Ramos (cell line): ENCODE measurements around the gene NOS1.
"Not testable (repeated sequence)": the region's sequence is repeated elsewhere in the genome, so short reads cannot be mapped to it uniquely, and the experiment has no call there.

ENCODE experiments used
- in situ Hi-C: fragments of 300-500 bp; cut with MboI; formaldehyde crosslinking; loops from one replicate; pipeline ENCODE4 v1.14.3; 2022; ENCODE audit warnings: low sequenced_read_pairs; ENCODE audit not compliant: unreplicated experiment

Gene NOS1

DNA sequence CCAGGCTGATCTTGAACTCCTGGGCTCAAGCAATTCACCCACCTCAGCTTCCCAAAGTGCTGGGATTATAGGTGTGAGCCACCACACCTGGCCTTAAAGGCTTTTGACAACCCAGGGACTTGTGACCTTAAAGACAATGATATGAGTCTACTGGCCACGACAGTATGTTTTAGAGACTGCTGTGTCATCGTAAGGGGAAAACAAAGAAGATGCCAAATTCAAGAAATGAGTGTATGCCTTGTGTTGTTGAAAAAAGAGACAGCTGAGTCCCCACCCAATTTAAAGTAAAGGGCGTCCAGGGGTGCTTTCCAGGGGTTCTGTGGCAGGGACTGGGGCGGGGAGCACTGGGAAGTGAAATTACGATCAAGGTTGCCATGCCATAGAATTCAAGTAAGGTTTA lies 144.7 kb downstream of the NOS1 start:
- in situ Hi-C loops, result no loop called here

DNA sequence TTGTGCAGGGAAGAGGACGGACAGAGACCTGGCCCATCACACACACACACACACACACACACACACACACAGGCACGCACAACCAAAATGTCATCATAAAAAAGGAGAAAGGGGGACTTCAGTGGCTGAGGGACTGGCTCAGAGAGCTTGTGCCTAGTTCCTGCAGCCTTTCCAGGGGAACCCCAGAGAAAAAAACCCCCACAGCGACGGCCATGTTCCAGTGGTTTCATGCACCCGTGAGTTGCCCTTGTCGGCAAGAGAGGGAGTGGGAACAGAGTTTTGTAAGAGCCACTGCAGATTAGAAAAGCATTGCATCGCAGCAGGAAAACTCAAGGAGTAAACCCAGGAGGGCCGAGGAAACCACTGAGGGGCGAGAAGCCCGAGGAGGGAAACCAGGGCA lies 146.6 kb downstream of the NOS1 start:
- in situ Hi-C loops, result no loop called here

DNA sequence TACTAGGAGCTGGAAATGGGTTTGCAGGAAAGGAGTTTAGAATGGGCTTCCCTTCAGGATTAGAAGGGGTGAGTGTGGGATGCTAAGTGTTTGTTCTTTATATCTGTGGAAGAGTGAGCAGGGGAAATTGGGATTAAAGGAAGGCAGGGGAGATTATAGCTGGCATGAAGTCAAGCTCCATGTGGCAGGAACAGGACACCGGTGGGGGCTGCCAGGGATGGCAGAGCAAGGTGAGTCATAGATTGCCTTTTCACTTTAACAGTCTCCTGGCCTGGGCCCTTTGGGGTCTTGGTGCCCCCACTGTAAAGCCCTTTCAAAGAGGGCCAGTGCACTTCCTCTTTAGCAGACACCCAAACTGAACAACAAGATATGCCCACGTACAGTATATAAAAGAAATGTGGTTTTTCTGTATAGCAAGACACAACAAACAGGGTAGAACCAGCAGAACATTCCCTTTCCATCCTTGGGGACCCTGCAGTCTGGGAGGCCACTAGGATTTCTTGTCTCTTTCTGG lies 148.1 kb downstream of the NOS1 start:
- in situ Hi-C loops, result no loop called here

DNA sequence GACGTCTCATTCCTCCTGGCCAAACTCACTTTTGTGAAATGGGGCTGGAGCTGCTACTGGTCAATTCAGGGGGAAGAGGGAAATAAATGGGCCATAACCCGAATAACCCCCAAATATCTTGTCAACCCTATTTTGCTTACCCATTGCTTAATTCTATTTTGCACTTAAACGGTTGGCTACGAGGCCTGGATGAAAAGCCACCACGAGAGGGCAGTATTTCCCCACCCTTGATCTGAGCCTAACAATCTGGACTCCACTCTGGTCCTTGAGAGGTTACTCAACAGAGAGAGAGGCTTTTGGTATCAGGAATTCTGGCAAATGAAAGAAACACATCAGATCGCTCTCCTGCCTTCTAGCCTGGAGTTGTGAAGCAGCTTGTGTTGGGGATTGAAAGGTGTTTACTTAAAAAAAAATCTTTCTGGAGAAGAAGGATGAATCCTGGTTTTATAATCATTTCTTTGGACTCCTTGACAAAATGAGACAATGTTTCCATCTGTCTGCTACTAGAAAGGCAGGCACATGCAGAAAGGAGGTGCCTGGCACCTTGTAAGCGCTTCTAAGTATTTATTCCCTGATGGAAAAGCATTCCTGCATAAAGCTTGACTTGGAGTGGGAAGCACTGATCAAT lies 148.7 kb downstream of the NOS1 start:
- in situ Hi-C loops, result no loop called here

DNA sequence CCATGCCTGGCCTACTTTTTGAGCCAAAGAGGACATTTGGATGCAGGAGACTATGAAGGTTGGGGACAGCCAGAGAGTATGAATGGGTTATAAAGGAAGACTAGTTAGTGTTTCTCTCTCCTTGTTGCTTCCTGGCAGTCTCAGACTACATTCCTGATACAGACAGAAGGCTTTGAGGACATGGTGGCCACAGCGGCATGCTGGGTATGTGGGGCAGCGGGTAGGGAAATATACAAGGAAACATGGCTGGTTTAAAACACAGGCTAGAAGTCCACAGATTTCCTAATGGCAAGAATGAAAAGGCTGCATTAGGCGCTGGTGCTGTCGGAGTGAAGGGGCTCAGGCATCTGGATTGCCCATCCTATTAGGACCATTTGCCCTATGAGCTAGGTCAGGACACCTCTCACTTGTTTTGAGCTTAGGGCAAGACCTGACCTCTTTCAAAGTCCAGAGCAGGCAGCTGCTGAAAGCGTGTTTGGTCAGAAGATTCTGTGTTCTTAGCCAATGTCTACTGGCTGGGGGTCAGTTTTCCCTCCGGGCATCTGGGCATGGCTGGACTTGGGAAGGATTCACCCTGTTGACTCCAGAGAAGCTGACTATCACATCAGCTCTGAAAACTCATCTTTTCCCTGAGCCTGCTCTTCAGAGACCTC lies 151.0 kb downstream of the NOS1 start:
- in situ Hi-C loops, result no loop called here

DNA sequence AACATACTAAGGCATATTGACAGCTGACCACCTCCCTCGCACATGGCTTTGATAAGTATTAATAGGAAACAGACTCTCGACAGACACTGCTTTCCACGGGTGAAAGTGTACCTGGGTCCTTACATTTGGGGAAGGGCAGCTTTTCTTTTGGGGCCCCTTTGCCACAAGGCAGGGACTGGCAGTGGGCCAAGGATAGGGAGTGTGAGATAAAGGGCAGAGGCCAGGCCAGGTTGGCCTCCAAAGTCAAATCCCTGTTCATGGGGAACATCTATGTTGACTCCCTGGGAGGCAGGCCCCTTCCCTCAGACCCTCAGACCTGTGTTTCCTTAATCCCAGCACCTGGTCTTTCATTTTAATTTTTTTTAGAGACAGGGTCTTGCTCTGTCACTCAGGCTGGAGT lies 151.8 kb downstream of the NOS1 start:
- in situ Hi-C loops, result no loop called here

DNA sequence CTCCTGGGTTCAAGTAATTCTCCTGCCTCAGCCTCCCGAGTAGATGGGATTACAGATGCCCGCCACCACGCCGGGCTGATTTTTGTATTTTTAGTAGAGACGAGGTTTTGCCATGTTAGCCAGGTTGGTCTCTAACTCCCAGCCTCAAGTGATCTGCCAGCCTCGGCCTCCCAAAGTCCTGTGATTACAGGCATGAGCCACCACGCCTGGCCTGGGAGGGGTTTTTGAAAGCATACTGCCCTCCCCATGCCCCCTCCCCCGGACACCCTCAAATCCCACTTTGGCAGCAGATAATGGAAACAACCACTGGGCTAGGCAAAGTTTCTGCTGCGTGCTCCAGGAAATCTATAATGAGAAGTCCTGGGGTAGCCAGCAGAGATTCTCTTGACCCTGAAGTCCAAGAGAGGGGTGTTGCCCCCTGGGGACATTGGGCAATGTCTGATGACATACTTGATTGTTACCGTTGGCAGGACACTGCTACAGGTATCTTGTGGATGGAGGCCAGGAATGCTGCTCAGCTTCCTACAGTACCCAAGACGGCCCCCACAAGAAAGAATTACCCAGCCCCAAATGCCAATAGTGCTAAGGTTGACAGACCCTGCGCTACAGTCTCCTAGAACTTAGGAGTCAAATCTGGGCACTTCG lies 152.5 kb downstream of the NOS1 start:
- in situ Hi-C loops, result no loop called here

DNA sequence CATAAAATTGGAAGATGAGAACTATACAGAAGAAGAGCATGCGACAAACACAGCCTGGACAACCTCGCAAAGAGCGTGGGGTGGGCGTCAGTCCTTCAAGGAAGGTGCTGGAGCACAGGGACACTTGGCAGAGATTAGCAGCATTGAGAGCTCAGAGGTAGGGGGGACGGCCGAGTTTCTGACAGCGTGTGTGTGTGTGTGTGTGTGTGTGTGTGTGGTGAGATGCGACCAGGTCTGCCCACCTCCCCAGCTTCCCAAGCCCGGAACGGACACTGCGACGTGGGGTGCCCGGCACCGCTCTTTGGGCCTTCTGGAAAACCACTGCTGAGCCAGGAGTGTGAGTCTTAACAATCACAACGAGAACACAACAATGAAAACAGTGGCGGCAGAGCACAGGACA lies 153.2 kb downstream of the NOS1 start:
- in situ Hi-C loops, result no loop called here

DNA sequence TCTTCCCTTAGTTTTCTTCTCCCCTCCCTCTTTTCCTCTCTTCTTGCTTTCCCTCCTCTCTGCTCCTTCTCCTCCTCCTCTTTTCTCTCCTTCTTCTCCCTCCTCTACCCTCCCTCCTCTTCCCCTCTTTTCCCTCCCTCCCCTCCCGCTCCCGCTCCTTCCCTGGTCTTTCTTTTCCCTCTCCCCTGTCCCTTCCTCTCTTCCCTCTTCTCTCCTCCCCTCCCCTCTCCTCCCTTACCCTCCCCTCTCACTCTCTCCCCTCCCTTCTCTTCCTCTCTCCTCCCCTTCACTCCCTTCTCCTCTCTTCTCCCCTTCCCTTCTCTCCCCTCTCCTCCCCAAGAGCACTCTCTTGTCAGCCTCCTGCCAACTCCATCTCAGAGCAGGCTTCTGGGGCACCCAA lies 153.8 kb downstream of the NOS1 start:
- in situ Hi-C loops, result no loop called here

DNA sequence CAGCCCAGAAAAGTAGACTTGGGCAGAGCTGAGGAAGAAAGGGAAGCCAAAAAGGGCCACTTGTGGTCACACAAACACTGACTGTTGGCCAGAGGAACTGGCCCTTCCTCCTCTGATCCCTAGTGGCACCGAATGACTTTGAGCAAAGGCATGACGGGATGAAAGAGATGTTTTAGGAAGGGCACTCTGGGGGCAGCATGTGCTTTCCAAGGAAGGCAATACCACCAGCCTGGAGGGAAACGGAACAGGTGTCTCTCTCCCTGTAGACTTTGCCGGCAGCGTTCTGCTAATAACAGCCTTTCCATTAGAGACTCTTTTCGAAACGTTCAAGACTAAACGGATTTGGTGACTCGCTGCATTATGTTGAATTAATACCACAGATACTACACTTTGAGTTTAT lies 158.9 kb downstream of the NOS1 start:
- in situ Hi-C loops, result no loop called here

DNA sequence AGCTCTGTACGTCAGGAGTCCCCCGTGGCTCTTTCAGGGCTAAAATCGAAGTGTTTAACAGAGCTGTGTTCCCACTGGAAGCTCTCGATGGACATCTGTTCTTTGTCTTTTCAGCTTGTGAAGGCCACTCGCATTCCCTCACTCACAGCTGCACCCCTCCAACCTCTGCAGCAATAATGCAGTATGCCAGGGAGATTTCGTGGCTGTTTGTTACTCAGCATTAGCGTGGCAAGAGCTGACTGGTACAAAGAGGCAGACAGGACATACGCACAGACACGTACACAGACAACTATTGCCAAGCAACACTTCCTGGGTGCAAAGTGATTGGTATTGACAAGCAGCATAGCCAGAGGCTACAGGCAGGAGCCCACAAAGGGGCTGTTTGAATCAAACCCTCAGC lies 159.4 kb downstream of the NOS1 start:
- in situ Hi-C loops, result no loop called here

DNA sequence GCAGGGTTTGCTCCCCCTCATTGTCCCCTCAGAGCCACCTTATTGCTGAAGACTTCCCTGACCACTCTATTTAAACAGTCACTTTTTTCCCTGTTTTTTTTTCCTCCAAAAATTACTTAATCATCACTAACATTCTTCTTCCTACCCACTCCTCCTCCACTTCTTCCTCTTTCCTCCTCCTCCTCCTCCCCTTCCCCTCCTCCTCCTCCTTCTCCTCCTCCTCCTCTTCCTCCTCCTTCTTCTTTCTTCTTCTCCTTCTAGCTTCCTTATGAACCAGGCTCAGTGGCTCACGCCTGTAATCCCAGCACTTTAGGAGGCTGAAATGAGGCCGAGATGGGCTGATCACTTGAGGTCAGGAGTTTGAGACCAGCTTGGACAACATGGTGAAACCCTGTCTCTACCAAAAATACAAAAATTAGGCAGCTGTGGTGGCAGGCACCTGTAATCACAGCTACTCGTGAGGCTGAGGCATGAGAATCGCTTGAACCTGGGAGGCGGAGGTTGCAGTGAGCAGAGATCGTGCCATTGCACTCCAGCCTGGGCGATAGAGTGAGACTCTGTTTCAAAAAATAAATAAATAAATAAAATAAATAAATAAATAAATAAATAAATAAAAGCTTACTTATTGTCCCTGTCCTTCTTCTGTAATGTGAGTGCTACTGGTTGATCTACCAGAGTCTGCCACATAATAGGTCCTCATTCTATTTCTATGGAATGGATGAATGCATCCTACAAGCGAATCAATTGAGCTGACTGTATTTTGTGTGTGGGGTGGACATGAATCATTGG lies 161.3 kb downstream of the NOS1 start:
- in situ Hi-C loops, result not testable (repeated sequence)

DNA sequence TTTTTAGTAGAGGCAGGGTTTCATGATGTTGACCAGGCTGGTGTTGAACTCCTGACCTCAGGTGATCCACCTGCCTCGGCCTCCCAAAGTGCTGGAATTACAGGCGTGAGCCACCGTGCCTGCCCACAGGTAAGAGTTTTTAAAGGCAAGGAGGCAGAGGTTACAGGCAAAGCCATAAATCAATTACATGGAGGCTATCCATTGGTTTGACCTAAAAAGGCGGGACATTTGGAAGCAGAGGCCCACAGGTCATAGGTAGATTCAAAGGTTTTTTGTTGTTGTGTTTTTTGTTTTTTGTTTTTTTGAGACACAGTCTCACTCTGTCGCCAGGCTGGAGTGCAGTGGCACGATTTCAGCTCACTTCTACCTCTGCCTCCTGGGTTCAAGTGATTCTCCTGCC lies 165.1 kb downstream of the NOS1 start:
- in situ Hi-C loops, result not testable (repeated sequence)

DNA sequence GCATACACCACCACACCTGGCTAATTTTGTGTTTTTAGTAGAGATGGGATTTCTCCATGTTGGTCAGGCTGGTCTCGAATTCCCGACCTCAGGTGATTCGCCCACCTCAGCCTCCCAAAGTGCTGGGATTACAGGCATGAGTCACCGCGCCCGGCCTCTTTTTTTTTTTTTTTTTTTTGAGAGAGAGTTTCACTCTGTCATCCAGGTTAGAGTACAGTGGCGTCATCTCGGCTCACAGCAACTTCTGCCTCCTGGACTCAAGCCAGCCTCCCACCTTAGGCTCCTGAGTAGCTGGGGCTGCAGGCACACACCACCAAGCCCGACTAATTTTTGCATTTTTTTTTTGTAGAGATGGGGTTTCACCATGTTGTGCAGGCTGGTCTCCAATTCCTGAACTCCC lies 166.4 kb downstream of the NOS1 start:
- in situ Hi-C loops, result not testable (repeated sequence)

DNA sequence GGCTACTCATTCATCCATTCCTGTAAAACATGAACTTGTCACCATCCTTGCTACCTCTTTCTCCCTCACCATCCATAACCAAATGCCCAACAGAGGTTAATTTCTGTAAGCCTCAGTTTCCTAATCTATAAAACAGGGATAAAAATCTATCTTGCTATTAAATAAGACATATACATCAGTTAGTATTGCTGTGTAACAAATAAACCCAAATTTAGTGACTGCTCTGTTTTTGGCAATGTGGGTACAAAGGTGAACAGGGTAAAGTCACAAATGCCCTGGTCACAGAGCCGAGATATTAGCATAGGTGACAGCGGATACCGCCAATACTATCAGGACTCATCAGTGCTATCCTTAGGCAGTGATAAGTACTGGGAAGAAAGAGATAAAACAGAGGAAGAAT lies 167.5 kb downstream of the NOS1 start:
- in situ Hi-C loops, result no loop called here

DNA sequence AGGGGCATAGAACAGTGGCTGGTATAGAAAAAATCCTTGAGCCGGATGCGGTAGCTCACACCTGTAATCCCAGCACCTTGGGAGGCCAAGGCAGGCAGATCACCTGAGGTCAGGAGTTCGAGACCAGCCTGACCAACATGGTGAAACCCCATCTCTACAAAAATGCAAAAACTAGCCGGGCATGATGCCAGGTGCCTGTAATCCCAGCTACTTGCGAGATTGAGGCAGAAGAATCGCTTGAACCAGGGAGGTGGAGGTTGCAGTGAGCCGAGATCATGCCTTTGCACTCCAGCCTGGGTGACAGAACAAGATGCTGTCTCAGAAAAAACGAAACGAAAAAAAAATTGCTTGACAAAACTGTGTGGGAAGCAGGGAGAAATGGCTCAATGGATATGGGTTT lies 168.8 kb downstream of the NOS1 start:
- in situ Hi-C loops, result not testable (repeated sequence)

DNA sequence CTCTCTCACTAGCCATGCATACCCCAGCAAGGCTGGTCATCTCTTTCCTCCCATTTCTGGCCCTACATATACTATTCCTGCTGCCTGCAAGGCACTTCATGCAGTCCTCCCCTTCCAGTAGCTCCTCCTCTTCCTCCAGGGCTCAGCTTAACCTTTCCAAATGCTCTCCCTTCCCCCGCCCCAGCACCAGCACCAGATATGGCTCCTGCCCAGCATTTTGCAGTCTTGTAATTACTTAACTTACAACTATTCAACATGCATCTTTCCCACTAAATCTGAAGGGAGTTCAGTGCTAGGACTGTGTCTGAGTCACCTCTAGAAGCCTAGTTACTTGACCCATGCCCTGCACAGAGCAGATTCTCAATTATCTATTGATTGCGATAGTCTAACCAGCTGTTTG lies 169.4 kb downstream of the NOS1 start:
- in situ Hi-C loops, result no loop called here

DNA sequence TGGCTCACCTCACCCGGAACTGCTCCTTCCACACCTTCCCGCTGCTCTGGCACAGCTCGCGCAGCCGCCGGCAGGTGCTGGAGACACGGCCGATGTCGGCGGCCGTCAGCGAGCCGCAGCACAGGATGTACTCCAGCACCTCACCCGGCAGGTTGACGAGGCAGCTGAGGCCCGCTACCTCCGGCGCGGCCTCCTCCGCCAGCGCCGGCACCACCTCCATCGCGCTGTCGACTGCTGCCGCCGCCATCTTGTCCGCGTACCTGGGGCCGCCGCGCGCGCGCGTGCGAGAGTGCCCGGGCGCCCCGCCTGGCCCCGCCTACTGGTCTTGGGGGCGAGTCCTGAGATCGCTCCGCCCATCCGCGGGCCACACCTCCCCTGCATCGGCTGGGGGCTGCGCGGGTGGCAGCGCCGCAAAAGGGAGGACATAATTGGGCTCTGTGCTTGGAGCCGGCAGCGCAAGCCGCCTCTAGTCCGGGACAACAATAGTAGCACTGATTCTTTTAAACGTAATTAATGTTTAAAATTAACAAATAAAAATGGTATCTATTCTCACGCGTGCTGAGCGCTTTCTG lies 171.1 kb downstream of the NOS1 start, which contains the start of gene FBXO21:
FBXO21 (minus strand) TSS at position 261 of the 572 bp plus-strand sequence; CDS start at position 247, 14 bp downstream.
- in situ Hi-C loops, result no loop called here

DNA sequence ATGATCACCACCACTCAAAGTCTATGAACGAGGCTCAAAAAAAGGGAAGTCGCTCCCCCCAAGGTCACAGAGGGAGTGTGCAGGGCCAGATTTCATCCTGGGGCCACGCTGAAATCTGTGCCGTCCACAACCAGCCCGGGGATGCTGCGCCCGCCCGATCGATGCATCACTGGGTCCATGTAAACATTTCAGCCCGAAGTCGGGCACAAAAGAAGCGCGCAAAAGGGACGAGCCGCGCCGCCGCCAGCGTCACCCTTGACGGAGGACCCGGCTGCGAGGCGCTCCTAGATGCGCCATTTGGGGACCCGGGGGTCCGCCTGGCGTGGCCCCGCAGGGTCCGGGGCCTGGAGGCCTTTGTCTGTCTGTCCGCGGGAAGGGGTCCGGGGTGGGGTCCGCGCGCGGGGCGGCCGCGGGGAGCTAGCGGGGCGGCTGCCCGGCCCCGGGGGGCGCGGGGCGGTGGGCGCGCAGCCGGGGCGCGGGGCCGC lies 171.7 kb downstream of the NOS1 start:
- in situ Hi-C loops, result no loop called here
